Activated CD8-positive, alpha-beta memory T cell treated with anti-CD3 and anti-CD28 coated beads, Interleukin-2, amount 50 U/mL, for 24 hours (primary cell): ENCODE data around the gene ATP5IF1.

Experiments
- DNase-seq: peaks from one replicate; pipeline ENCODE4 v3.0.0-alpha.2; 2020; ENCODE audit errors: extremely low read depth

Gene ATP5IF1

GRCh38 chr1:28235755-28236655 is at the start of gene ATP5IF1:
ATP5IF1 (plus strand) TSS chr1:28236124; CDS start chr1:28236184, 60 bp downstream.
- DNase-seq, result peak; percentile 91

- no peak for DNase-seq
Measured at GRCh38 chr1:28190337-28190979, 45.5 kb upstream of the ATP5IF1 start.

- no peak for DNase-seq
Measured at GRCh38 chr1:28190996-28191645, 44.8 kb upstream of the ATP5IF1 start.

- DNase-seq, result no peak
Measured at GRCh38 chr1:28193701-28194161, 42.2 kb upstream of the ATP5IF1 start.

- DNase-seq, result no peak
Measured at GRCh38 chr1:28194326-28195035, 41.4 kb upstream of the ATP5IF1 start.

- no peak for DNase-seq
Measured at GRCh38 chr1:28195780-28196179, 40.1 kb upstream of the ATP5IF1 start.

GRCh38 chr1:28196330-28196729 is 39.6 kb upstream of the ATP5IF1 start:
- no peak for DNase-seq

GRCh38 chr1:28197682-28198415 is 38.1 kb upstream of the ATP5IF1 start:
- no peak for DNase-seq

GRCh38 chr1:28199328-28200233 is 36.3 kb upstream of the ATP5IF1 start:
- DNase-seq, result peak; percentile 30

GRCh38 chr1:28200234-28200873 is 35.6 kb upstream of the ATP5IF1 start:
- no peak for DNase-seq

GRCh38 chr1:28205243-28205642 is 30.7 kb upstream of the ATP5IF1 start:
- no peak for DNase-seq

- DNase-seq, result no peak
Measured at GRCh38 chr1:28208818-28209441, 27.0 kb upstream of the ATP5IF1 start.

GRCh38 chr1:28209700-28210099 is 26.2 kb upstream of the ATP5IF1 start:
- DNase-seq, result no peak

GRCh38 chr1:28213315-28213714 is 22.6 kb upstream of the ATP5IF1 start:
- no peak for DNase-seq

- DNase-seq, result no peak
Measured at GRCh38 chr1:28229089-28229488, 6.8 kb upstream of the ATP5IF1 start.

GRCh38 chr1:28229996-28230395 is 5.9 kb upstream of the ATP5IF1 start:
- no peak for DNase-seq

- DNase-seq, result peak; percentile 94
Measured at GRCh38 chr1:28232558-28233263, 3.2 kb upstream of the ATP5IF1 start, which contains the start of gene DNAJC8. DNAJC8 (minus strand) TSS chr1:28233029; CDS start chr1:28232998, 31 bp downstream.

GRCh38 chr1:28233264-28233606 is 2.7 kb upstream of the ATP5IF1 start:
- DNase-seq, result no peak
